NCI-H2196 treated with DMSO at 0.1 percent for 48 hours (cell line): ENCODE data around the gene PATJ.
"Not testable (repeated sequence)": the region's sequence is repeated elsewhere in the genome, so short reads cannot be mapped to it uniquely, and the experiment has no call there.

Experiments used
- DNase-seq: peaks from one replicate; lab custom pipeline; 2025; ENCODE audit not compliant: unreplicated experiment; lab: John Stamatoyannopoulos, UW

Gene PATJ

DNA sequence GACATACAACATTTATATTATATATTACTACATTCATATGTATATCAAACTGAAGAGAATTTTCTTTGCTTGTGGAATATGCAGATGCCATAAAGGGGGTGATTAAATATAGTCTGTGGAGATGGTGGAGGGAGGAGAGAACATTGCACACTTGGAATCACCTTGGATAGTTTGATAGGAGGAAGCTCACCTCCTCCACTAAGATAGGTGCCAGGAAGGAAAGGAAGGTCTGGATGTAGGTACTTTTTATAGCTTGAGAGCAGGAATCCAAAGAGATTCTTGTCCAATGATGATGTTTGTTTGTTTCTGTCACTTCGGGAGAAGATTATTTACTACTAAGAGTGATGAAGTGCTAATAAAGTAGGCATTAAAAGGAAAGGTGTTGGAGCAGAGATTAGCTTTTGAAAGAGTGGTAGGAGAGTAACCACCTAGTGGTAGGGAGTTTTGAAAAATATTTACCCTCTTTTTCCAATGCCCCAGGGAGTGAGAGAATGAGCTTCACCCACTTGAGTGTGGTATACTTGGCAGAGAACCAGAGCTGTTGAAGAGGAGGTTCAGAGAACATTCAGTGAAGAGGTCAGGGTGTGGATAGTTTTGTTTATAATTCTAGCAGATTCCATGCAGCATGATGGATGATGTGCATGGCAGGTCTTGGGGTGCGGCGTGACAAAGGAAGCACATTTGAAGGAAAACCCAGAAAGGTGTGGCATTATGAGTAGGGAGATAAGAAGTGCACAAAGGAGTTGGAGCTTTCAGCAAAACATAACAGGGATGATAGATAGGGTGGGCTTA lies 145.0 kb downstream of the PATJ start:
- peak; percentile 46 for DNase-seq

DNA sequence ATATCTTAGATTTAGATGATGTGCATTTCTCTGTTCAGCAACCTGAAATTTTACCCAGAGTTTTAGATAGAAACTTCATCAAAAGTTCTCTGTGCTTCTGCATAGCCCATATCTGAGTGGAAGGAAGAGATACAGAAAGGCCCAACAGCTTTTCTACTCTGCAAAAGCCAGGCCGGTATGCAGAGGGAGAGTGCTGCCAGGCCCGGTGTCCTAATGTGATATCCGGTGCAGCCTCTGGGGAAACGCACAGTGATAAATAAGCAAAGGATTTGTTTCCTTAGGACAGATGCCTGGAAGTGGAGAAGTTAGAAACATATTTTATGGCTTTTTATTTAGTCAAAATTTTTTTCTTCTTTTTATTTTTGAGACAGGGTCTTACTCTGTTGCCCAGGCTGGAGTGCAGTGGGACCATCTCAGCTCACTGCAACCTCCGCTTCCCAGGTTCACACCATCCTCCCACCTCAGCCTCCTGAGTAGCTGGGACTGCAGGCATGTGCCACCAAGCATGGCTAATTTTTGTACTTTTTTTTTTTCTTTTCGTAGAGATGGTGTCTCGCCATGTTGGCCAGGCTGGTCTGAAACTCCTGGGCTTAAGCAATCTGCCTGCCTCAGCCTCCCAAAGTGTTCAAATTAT lies 145.8 kb downstream of the PATJ start:
- DNase-seq: no peak

DNA sequence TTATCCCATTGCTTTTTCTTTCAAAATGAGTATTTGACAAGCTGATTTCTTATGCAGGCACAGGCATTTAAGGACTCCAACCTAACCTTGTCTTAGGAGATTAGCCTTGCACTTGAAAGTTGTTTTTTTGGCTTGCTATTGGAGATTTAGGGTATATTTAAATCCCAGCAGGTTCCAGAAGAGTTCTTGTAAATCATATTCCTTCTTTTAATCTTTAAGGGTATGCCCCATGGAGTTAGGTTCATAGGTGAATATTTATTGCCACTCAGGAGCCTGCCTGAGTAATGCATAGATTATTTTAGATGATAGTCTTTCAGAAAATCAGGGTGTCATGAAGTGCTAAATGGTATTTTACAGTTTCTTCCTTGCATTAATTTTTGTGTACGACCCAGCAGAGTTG lies 146.5 kb downstream of the PATJ start:
- DNase-seq: no peak

DNA sequence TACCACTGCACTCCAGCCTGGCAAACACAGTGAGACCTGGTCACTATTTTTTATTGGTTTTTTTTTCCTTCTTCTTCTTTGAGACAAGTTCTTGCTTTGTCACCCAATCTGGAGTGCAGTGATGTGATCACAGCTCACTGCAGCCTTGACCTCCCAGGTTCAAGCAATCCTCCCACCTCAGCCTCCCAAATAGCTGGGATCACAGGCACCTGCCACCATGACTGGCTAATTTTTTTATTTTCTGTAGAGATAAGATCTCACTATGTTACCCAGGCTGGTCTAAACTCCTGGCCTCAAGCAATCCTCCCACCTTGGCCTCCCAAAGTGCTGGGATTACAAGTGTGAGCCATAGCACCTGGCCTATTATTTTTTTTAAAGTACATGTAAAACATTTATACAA lies 148.2 kb downstream of the PATJ start:
- DNase-seq: not testable (repeated sequence)

DNA sequence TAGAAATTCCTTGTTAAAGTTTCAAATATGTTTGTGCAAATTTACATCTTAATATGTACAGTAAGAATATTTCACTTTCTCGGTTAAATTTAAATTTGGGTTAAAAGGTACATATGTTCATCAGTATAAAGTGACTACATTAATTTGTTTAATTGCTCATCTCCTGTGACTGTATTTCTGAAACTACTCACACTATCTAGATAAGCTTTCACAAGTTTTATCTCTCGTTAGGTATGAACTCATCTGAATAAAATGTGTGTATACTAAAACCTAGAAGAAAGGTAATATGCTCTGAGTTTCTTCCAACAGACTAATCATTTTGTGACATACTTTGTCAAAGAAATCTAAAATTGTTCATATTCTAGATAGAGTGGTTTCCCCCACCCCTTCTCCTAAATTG lies 150.7 kb downstream of the PATJ start:
- DNase-seq: no peak

DNA sequence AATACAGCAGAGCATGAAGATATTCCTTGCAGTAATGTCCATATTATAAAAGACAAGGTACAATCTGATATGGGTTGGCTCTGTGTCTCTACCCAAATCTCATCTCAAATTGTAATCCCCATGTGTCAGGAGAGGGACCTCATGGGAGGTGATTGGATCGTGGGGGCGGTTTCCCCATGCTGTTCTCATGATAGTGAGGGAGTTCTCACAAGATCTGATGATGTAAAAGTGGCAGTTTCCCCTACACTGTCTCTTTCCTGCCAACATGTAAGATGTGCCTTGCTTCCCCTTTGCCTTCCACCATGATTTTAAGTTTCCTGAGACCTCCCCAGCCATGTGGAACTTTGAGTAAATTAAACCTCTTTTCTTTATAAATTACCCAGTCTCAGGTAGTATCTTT lies 152.0 kb downstream of the PATJ start:
- DNase-seq: not testable (repeated sequence)

DNA sequence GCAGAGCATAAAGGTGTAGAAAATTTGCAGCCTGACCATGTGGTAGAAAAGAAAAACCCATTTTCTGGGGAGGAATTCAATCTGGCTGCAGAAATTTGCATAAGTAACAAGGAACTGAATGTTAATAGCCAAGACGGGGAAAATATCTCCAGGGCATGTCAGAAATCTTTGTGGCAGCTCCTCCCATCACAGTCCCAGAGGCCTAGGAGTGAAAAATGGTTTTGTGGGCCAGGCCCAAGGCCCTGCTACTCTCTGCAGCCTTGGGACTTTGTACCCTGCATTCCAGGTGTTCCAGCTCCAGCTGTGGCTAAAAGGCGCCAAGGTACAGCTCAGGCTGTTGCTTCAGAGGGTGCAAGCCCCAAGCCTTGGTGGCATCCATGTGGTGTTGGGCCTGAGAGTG lies 152.9 kb downstream of the PATJ start:
- DNase-seq: no peak

DNA sequence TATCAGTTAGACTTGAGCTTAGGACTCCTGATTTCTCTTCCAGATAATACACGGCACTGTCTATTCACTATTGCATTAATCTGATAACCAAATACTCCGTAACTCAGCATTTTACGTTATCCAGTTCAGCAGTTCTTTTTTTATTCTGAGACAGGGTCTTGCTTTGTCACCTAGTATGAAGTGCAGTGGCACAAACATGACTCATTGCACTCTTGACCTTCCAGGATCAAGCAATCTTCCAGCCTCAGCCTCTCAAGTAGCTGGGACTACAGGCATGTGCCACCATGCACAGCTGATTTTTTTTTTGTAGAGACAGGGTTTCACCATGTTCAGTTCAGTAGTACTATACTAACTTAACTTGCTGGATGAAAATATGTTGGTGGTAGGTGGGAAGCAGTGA lies 156.4 kb downstream of the PATJ start:
- DNase-seq: no peak

DNA sequence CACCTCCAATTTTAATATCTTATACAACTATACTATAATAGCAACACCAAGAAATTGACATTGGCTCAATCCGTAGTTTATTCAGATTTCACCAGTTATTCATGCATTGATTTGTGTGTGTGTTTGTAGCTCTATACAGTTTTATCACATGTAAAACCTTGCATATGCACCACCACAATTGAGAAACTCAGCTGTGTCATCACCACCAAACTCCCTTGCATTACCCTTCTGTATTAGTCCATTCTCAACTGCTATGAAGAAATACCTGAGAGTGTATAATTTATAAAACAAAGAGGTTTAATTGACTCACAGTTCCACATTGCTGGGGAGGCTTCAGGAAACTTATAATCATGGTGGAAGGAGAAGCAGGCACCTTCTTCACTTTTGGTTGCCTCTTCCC lies 162.1 kb downstream of the PATJ start:
- DNase-seq: no peak

DNA sequence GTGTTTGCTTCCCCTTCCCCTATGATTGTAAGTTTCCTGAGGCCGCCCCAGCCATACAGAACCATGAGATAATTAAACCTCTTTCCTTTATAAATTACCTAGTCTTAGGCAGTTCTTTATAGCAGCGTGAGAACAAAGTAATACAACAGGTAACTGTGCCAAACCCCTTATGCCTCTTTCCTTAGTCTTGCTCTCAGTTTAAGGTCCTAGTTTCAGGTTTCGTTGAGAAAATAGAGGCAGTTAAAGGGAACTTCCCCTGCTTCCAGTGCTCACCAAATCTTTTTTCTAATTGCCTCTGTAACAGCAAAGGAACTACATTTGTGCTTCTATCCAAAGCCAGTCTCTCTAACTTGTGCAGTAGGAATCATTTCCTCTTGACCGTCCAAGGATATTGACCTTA lies 164.8 kb downstream of the PATJ start:
- DNase-seq: no peak

DNA sequence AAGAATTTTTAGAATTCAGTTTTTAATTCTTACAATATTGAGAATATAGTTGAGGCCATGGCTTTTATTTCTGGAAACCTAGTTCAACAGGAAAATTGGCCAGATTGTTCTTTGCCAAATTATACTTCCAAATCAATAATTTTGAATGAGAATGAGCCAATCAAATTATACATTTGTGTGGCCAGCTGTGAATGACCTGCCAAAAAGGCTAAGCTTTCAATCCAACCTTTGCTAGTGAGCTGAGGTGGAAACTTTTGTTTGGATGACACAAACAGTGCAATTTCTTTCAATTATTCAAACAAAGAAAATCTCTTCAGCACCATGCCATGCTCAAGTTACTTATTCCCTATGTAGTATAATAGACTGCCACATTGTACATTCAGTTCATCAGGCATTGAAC lies 167.8 kb downstream of the PATJ start:
- DNase-seq: no peak

DNA sequence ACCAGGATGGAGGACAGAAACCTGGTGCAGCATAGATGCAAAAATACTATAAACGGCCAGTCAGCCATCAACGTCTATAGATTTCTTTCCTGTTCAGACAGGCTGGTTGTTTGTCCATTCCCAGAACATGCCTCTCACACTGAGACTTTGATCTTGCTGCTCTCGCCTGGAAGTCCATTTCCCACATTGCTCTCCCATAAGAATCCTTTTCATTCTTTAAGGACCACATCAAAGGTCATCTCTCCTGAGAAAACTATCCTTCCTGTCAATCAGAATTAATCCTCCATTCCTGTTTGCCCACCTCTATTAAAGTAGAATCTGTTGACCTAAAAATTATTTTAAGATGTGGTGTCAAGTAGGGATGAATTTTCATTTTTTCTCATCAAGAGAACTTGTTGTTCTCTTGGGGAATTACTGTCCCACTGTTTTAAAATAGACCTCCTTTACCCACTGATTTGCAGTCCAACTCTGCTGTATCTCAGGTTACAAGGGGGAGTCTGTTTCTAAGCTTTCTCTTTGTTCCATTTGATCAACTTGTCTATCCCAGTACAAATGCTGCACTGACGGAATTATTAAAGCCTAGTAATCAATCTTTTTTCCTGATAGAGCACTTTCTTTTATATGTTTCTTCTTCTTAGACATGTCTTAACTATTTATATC lies 172.7 kb downstream of the PATJ start:
- DNase-seq: no peak

DNA sequence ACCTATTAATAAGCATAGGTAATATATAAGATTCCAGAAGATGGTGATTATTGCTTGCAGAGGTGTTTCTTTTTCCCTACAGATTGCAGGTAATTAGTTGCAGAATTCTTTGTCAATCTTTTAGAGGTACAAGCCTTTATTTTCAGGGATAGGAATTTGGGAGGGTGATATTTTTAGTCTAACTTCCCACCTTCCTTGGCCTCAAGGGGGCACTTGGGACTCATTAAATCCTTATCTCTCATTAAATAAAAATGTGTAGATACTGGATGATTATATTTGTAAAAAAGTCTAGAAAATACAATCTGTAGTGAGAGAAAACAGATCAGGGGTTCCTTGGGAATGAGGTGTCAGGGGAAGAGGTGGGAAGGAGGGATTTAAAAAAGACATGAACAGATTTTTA lies 179.2 kb downstream of the PATJ start:
- no peak for DNase-seq

DNA sequence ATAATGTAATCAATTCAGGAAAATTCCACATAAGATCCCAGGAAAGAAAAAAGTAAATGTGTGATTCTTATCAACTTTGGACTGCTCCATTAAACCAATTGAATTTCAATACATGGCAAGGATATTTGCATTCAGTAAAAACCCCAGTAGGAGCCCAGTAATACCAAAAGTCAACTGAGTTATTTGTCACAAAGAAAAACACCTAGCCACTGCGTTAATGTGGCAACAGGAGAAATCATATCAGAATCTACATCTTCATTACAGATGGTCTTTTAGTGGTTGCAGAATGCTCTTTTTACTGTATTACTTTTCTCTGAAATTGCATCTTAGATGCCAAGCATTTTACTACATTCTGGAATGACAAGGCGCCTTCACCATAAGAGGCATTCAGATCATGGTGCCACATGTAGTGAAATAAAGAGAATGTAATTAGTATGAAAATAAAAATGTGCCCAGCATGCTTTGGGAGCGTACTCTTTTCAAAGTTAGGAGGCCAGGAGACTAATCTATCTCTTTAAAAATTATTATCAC lies 180.7 kb downstream of the PATJ start:
- no peak for DNase-seq

DNA sequence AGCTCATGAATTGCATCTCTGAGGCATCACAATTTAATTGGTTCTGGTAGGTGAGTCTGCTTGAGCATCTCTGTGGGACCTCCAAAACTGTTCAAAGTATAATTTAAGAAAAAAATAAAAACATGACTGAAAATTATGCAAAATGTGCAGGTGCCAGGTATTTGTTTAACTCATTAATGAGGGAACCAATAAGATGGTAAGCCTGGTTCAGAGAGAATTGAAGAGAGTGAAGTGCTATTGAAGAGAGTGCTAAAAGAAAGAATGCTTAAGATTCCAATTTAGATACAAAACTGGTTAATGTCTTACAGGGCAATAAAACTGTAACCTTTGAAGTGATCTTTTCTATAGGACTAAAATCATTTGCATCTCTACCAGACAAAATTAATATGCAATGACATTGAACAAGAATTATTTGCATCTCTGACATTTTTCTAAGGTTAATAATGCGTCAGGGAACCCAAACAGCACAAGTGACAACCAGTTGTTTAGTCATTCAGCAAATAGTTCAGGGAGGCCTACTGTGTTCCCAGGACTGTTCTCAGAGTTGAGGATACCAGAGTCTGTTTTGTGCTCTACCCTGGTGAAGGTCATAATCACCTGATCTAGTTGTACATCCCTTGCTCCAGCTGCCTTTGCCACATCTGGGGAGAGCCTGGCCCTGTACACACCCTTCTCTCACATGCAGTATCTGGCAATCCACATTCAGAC lies 183.5 kb downstream of the PATJ start:
- no peak for DNase-seq

DNA sequence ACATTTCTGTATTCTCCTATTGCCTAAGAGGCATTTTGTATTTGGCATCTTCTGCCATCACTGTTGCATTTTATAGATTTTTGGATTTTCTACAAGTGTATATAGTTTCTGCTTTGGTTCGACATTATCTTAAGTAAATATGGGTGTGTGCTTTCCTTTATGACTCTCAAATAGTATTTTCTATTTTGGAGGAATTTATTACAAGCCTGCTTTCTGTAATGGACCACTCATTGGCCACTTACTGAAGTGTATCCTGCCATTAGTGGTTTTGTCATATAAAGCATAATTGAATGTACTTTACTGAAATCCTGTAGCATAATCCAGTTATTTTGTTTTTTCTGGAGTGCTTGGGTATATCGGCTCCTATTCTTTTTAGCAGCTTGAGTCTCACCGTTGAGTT lies 184.3 kb downstream of the PATJ start:
- no peak for DNase-seq

DNA sequence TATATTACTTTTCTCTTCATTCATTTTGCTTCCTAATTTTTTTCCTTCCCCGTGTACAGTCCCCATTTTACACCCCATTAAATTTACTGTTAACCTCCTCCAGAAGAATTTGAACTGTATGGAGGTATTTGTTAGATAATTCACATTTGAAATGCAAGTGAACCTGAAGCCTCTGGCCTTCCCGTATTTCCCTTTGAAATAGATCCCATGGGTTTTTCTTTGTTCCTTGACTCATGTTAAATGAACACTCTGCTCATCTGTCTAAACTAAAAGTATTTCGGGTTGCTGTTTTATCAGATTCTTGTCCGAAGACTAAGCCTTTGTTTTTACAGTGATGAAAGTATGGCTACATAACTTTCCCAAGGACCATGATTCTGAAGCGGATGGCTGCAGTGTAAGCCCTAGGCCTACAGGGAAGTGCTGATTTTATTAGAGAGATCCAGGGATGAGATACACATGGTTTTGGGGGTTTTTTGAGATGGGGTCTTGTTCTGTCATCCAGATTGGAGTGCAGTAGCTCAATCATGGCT lies 187.9 kb downstream of the PATJ start:
- DNase-seq: no peak

DNA sequence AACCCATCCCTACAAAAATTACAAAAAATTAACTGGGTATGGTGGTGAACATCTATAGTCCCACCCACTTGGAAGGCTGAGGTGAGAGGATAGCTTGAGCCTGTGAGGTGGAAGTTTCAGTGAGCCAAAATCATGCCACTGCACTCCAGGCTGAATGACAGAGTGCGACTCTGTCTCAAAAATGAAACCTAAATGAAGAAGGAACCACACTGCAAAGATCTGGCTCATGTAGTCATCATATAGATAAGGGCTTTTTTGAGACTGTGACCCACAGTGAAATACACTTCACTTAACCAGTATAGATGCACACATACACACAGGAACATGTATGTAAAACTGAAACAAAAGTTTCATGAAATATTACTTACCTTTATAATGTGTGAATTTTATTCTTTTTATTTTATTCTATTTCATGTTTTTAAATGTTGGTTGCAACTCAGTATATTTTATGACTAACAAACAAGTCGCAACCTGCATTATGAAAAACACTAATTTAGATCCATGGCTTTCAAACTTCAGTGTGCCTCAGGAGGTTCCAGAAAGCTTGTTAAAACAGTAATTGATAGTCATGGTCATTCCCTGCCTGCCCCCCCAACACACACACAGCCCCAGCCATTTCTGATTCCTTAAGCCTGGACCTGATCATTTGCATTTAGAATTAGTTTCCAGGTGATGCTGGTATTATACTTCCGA lies 189.5 kb downstream of the PATJ start:
- DNase-seq: no peak

DNA sequence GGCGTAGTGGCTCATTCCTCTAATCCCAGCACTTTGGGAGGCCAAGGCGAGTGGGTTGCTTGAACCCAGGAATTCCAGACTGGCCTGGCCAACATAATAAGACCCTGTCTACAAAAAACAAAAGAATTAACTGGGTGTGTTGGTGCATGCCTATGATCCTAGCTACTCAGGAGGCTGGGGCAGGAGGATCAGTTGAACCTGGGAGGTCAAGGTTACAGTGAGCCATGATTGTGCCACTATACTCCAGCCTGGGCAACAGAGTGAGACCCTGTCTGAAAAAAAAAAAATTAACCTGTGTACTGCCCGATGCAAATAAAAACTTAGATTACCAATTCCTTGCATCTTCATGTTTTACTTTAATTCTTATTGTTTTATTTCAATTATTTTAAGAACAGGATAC lies 193.2 kb downstream of the PATJ start:
- no peak for DNase-seq

DNA sequence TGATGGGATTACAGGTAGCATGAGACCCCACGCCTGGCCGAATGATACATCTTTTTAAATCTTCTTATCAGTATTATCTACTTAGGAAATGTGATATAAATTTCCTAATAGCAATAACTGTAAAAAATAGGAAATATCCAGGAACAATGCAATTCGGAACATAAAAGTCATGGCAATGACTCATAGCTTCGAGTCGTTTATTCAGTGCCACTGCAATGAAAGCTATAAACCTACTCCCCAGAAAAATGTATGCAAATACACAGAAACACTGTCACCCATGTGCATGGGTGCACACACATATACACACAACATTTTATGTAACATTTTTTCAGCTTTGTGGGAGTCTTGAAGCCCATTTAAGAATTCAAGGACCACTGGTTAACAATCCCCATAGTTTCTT lies 194.6 kb downstream of the PATJ start:
- DNase-seq: no peak

DNA sequence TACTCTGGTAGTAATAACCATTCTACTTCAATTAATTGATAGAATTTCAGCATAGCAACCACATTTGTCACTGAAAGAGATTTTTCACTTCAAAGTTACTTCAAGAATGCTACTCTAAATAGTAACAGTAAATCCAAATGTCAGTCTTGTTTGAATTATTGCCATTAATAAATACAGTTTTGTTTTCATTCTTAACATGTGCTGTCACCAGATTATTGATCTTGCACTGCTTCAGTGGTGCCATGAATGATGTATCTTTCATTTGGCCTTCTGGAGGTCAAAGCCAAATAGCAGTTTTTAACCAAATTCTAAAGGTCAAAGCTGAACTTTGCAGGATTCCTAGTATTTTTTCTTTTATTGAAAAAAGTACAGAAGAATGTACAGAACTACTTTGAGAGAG lies 199.5 kb downstream of the PATJ start:
- DNase-seq: no peak
